OCI-LY3 (cell line): ENCODE measurements around the gene MMRN2.
A peak's percentile ranks its signal among the peaks of the same experiment; 100 is the strongest.

Source experiments
- H2AFZ ChIP-seq: fragments of 200-600, 300-600 bp; shearing (Covaris generic); 2 replicates; pipeline ENCODE4 v1.6.0; 2014; ENCODE audit warnings: antibody characterized with exemption, low read depth, low read length
- H3K27ac ChIP-seq: fragments of 200-600, 300-600 bp; sonication (generic); 2 replicates; pipeline ENCODE4 v1.5.1; 2014; ENCODE audit warnings: mild to moderate bottlenecking, low read length, moderate library complexity, mixed read lengths
- H3K27me3 ChIP-seq: fragments of 200-600, 300-600 bp; sonication (generic); 2 replicates; pipeline ENCODE4 v1.6.1; 2014; ENCODE audit warnings: low read depth, low read length, mixed read lengths
- H3K36me3 ChIP-seq: fragments of 200-600, 300-600 bp; sonication (generic); replicated peaks from 2 replicates; pipeline ENCODE3; 2014; ENCODE audit warnings: low read depth, low read length, mixed read lengths
- H3K4me1 ChIP-seq: fragments of 300-600, 200-600 bp; sonication (generic); 2 replicates; pipeline ENCODE4 v1.6.1; 2014; ENCODE audit warnings: low read length, mixed read lengths
- H3K4me2 ChIP-seq: fragments of 200-600, 300-600 bp; sonication (generic); 2 replicates; pipeline ENCODE4 v1.6.1; 2014; ENCODE audit warnings: low read length, mixed read lengths
- H3K4me3 ChIP-seq: fragments of 300-600, 200-600 bp; sonication (generic); 2 replicates; pipeline ENCODE4 v1.5.1; 2014; ENCODE audit warnings: antibody characterized with exemption, mild to moderate bottlenecking, low read length, moderate library complexity
- H3K79me2 ChIP-seq: fragments of 300-600, 200-600 bp; shearing (Covaris generic); 2 replicates; pipeline ENCODE4 v1.6.1; 2014; ENCODE audit warnings: mild to moderate bottlenecking, low read length, mixed read lengths
- H3K9ac ChIP-seq: fragments of 300-600, 200-600 bp; shearing (Covaris generic); 2 replicates; pipeline ENCODE4 v1.6.0; 2014; ENCODE audit warnings: mild to moderate bottlenecking, low read length, moderate library complexity
- H3K9me3 ChIP-seq: fragments of 200-600, 300-600 bp; shearing (Covaris generic); 2 replicates; pipeline ENCODE4 v1.6.1; 2014; ENCODE audit warnings: low read length, mixed read lengths; ENCODE audit not compliant: insufficient read depth
- H4K20me1 ChIP-seq: fragments of 200-600, 300-600 bp; sonication (generic); 2 replicates; pipeline ENCODE4 v1.6.1; 2016; ENCODE audit warnings: low read length, mixed read lengths; ENCODE audit not compliant: insufficient read depth
- EZH2phosphoT487 ChIP-seq: fragments of 200-600 bp; shearing (Covaris generic); IDR thresholded peaks from 2 replicates; pipeline ENCODE4 v1.6.1; 2018; ENCODE audit warnings: antibody characterized with exemption, mixed run types, low read depth
- TF ChIP-seq, protein P1 (sequence below): fragments of 200-600, 300-600 bp; sonication (generic); IDR thresholded peaks from 2 replicates; pipeline ENCODE4 v1.5.1; 2014; ENCODE audit warnings: antibody characterized with exemption, low read length, low read depth

Gene MMRN2

DNA sequence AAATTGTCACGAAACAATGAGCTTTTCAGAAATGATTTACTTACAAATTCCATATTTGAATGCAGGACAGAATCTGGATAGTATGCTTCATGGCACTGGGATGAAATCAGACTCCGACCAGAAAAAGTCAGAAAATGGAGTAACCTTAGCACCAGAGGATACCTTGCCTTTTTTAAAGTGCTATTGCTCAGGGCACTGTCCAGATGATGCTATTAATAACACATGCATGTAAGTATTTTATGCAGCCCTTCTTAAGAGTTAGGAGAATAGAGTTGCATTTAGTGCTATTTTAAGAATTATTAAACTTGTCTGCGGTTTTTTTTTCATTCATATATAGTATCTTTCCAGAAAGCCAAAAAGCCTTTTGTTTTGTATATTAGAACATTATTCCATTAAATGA lies 67.4 kb downstream of the MMRN2 start:
- H3K4me2 ChIP-seq, result no peak overlapping the region
- H3K4me3 ChIP-seq, result no peak overlapping the region
- H3K9ac ChIP-seq, result no peak overlapping the region
- H3K27me3 ChIP-seq, result no peaks in the 10 kb centered on the region
- peaks cover 4% of the 10 kb centered on the region for H3K36me3 ChIP-seq
- no peak overlapping the region for H3K27ac ChIP-seq
- TF ChIP-seq EZH2phosphoT487, result no peak
- TF ChIP-seq, protein P1, sequence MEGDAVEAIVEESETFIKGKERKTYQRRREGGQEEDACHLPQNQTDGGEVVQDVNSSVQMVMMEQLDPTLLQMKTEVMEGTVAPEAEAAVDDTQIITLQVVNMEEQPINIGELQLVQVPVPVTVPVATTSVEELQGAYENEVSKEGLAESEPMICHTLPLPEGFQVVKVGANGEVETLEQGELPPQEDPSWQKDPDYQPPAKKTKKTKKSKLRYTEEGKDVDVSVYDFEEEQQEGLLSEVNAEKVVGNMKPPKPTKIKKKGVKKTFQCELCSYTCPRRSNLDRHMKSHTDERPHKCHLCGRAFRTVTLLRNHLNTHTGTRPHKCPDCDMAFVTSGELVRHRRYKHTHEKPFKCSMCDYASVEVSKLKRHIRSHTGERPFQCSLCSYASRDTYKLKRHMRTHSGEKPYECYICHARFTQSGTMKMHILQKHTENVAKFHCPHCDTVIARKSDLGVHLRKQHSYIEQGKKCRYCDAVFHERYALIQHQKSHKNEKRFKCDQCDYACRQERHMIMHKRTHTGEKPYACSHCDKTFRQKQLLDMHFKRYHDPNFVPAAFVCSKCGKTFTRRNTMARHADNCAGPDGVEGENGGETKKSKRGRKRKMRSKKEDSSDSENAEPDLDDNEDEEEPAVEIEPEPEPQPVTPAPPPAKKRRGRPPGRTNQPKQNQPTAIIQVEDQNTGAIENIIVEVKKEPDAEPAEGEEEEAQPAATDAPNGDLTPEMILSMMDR, result no peak
- peaks cover 10% of the 10 kb centered on the region for H4K20me1 ChIP-seq
- no peak overlapping the region for H2AFZ ChIP-seq
- H3K79me2 ChIP-seq, result no peaks in the 10 kb centered on the region
- peaks cover 19% of the 10 kb centered on the region for H3K4me1 ChIP-seq
- H3K9me3 ChIP-seq, result no peaks in the 10 kb centered on the region

DNA sequence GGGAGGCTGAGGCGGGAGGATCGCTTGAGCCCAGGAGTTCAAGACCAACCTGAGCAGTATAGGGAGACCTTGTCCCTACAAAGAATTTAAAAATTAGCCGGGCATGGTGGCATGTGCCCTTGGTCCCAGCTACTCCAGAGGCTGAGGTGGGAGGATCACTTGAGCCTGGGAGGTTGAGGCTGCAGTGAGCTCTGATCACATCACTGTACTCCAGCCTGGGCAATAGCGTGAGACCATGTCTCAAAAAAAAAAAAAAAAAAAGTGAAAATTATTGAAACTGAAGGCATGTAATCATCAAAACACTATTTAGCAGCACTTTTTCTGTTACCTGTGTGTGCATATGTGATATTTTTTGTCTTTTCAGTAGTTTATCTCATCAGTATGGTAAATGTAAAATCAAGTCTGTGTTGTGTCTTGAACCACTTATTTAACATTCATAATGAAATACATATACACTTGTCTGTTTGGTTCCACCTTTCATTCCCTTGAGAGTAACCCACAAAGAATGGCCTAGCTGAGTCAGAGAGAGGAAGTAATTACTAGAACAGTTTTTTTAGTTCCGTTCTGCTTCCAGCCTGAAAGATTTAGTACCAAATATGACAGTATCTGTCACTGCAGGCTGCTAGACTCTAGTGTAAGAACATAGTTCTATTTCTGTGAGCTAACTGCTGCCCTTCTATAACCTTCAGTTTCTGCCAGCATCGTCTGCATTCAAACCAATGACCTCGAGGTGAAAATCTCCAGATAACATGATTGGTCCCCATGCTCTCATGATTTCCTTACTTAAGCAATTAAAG lies 68.6 kb downstream of the MMRN2 start:
- TF ChIP-seq, protein P1, result no peak

More for the DNA sequence above, 68.6 kb downstream of the MMRN2 start:
- peak overlapping the region; percentile 71 for H3K4me2 ChIP-seq
- no peaks in the 10 kb centered on the region for H3K9me3 ChIP-seq
- H2AFZ ChIP-seq, result no peak overlapping the region
- H3K9ac ChIP-seq, result no peak overlapping the region; the same call in 1 of the 2 replicates
- peaks cover 19% of the 10 kb centered on the region for H3K4me1 ChIP-seq
- H3K27me3 ChIP-seq, result no peaks in the 10 kb centered on the region
- peak overlapping the region; percentile 71 for H3K27ac ChIP-seq
- peaks cover 10% of the 10 kb centered on the region for H4K20me1 ChIP-seq
- H3K36me3 ChIP-seq, result peaks cover 4% of the 10 kb centered on the region
- H3K4me3 ChIP-seq, result peak overlapping the region; percentile 48
- H3K79me2 ChIP-seq, result no peaks in the 10 kb centered on the region
